ENCODE results near the gene LRRC57. TPM values are rescaled to one million over a fixed set of nuclear protein-coding genes. Genes with fewer than 3 reads are reported as not detected.

Gene LRRC57
- total RNA-seq, 2 donors from 2014 or later, result 13.9 to 15.3 TPM

GRCh38 chr15:42490671-42491538 is 57.7 kb downstream of the LRRC57 start, which contains the start of gene ZNF106:
TSS of gene ZNF106 (minus strand) at chr15:42491141. CDS start at chr15:42472289, 18,852 bp downstream.
- peak; percentile 31 for DNase-seq (ENCODE audit: low spot score)
- Histone ChIP-seq H3K4me3 (peak within 1 kb of the TSS; percentile 98), H3K27ac (peak within 1 kb of the TSS; percentile 91 to 96), H3K9me3 (no peaks in the 10 kb centered on the region), H3K27me3 (replicated peaks; ENCODE audit: insufficient read depth) (no peaks in the 10 kb centered on the region), H3K4me1 (ENCODE audit: control insufficient read depth in 1 of 2, low read depth in 2 of 2) (peaks cover 33 to 38% of the 10 kb centered on the region in 2 donors), H3K36me3 (no peaks in the 10 kb centered on the region)
- peak; percentile 71 for ATAC-seq (ENCODE audit: insufficient number of reproducible peaks, low FRiP score, low read depth)
- TF ChIP-seq, protein P1, sequence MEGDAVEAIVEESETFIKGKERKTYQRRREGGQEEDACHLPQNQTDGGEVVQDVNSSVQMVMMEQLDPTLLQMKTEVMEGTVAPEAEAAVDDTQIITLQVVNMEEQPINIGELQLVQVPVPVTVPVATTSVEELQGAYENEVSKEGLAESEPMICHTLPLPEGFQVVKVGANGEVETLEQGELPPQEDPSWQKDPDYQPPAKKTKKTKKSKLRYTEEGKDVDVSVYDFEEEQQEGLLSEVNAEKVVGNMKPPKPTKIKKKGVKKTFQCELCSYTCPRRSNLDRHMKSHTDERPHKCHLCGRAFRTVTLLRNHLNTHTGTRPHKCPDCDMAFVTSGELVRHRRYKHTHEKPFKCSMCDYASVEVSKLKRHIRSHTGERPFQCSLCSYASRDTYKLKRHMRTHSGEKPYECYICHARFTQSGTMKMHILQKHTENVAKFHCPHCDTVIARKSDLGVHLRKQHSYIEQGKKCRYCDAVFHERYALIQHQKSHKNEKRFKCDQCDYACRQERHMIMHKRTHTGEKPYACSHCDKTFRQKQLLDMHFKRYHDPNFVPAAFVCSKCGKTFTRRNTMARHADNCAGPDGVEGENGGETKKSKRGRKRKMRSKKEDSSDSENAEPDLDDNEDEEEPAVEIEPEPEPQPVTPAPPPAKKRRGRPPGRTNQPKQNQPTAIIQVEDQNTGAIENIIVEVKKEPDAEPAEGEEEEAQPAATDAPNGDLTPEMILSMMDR (IDR thresholded peaks at IDR 0.05), result no peak

DNA sequence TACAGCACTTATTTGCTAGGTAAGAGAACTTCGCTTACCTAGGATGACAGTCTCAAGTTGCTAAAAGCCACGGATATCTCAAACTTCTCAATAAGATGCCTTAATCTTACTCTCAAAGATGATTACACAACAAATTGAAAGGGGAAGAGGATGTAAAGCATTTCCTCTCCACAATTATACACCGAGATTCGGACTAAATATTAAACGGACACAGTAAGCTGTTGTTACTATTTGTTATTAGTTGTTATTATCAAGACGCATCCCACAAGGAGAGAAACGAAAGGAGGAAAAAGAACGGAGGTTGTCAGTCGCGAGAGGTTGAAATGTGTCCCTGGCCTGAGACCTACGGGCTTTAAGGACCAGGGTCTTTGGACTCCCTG is 58.3 kb downstream of the LRRC57 start:
- Histone ChIP-seq H3K9me3 (no peaks in the 10 kb centered on the region), H3K4me1 (ENCODE audit: control insufficient read depth in 1 of 2, low read depth in 2 of 2) (peaks cover 33 to 38% of the 10 kb centered on the region in 2 donors), H3K4me3 (peak overlapping the region; percentile 98), H3K27ac (peak overlapping the region; percentile 91 to 96), H3K27me3 (replicated peaks; ENCODE audit: insufficient read depth) (no peaks in the 10 kb centered on the region), H3K36me3 (no peaks in the 10 kb centered on the region)
- no peak for DNase-seq (ENCODE audit: low spot score)
- TF ChIP-seq, protein P1 (IDR thresholded peaks at IDR 0.05), result no peak
- ATAC-seq (ENCODE audit: insufficient number of reproducible peaks, low FRiP score, low read depth), result no peak

Other genes starting within 250 kb of the LRRC57 start
- 10 to 100 TPM; 19.8 to 37.0 TPM for gene CAPN3, start 189.3 kb downstream of the LRRC57 start, total RNA-seq
- 10 to 100 TPM; 77.4 to 83.8 TPM for gene ZNF106, start 57.7 kb downstream of the LRRC57 start, total RNA-seq
- gene SNAP23, start 53.2 kb downstream of the LRRC57 start, total RNA-seq, result 10 to 100 TPM; 68.8 to 73.7 TPM
- gene HAUS2, start within 50 bp of the LRRC57 start, total RNA-seq, result 10 to 100 TPM; 34.8 to 49.3 TPM
- gene STARD9, start 26.8 kb upstream of the LRRC57 start, total RNA-seq, result 10 to 100 TPM; 59.8 to 67.8 TPM
- 10 to 100 TPM; 16.2 to 19.1 TPM for gene CDAN1, start 188.3 kb upstream of the LRRC57 start, total RNA-seq